ENCODE data around the gene ST13.
"Not testable (repeated sequence)": the region's sequence is repeated elsewhere in the genome, so short reads cannot be mapped to it uniquely, and the experiment has no call there.

Gene ST13

DNA sequence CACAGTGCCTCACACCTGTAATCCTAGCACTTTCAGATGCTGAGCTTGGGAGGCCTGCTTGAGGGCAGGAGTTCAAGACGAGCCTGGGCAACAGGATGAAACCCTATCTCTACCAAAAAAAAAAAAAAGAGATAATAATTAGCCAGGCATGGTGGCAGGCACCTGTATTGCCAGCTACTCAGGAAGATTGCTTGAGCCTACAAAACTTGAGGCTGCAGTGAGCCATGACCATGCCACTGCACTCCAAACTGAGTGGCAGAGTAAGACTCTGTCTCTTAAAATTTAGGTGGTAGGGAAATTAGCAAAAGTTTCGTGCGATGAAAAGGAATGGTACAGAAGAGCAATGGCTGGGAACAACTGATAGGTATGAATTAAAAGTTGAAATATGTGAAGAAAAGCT is 18.0 kb downstream of the ST13 start:
- DNase-seq (ENCODE audit: low read depth in 2 of 2): no peak

- no peak for DNase-seq (ENCODE audit: low read depth in 2 of 2)
These were observed 21.8 kb downstream of the ST13 start for GRCh38 chr22:40834619-40835018.

- no peak for DNase-seq (ENCODE audit: low read depth in 2 of 2)
These were observed 27.3 kb downstream of the ST13 start for GRCh38 chr22:40829131-40829530.

DNA sequence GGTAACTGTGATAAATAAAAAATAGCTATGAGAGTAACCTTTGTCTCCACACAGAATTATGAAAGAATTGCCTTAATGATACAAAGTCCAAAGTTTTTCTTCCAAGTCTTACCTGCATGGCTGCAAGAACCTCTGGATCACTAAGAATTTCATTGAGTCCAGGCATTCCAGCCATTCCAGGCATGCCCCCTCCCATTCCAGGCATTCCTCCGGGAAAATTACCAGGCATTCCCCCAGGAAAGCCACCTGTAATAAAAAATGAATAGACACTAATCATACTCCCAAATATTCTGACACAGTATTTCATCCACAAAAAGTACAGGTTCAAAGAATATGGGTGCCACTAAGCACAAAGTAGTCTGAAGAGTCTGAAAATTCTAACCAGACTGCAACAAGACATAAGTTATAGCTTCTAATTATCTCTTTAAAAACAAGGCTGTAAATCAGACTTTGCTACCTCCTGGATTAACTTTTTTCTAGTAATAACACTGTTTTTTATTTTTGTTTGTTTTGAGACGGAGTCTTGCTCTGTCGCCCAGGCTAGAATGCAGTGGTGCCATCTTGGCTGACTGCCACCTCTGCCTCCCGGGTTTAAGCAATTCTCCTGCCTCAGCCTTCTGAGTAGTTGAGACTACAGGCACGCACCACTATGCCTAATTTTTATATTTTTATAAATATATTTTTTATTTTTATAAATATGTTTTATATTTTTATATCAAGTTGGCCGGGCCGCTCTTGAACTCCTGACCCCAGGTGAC is 29.3 kb downstream of the ST13 start:
- DNase-seq (ENCODE audit: low read depth in 2 of 2): no peak

- DNase-seq (ENCODE audit: low read depth in 2 of 2): not testable (repeated sequence)
These were observed 30.1 kb downstream of the ST13 start for GRCh38 chr22:40826292-40826691.

- DNase-seq (ENCODE audit: low read depth in 2 of 2): no peak
These were observed 33.0 kb downstream of the ST13 start for GRCh38 chr22:40823426-40823825.

- DNase-seq (ENCODE audit: low read depth in 2 of 2): peak in 1 of 2 donors; percentile 2
These were observed 36.8 kb downstream of the ST13 start for GRCh38 chr22:40819599-40820140.

DNA sequence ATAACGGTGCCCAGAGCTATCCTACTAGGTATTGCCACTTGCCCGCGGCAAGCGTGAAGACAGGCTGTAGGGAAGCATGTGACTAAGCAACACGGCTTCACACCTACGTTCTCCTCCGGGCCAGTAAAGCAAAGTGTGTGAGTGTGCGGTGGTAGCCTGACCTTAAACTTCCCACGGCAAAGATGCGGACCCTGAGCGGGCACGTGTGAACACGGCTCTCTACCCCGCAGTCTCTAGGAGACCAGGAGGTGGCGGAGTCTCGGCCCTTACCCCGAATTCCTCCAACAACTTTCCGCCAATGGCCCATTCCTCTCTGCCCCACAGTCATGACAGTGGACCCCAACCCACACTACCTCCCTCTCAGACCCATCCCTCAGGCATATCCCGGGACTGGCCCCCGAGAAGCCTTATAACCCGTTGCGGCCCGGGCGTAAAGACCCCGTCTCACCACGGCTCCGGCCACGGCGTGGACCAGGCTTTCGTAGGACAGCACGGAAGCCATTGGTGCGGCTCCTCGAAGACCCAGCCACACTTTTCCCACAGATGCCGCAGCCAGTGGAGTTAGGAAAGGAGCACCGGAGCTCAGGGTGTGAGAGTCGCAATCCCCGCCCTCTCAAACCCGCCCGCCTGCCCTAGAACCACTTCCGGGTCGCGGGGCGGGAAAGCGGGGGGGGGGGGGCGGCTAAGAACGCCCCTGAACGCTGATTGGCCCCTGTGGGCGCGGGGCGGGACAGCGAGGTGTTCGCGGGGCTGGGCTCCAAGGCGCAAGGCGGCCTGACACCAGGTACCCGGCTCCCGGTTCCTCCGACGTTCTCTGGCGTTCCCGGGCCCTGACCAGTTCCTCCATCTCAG is 37.5 kb downstream of the ST13 start, which contains the start of gene SLC25A17:
Gene SLC25A17 (minus strand): TSS at position 600 of the 852 bp plus-strand sequence. CDS start 98 bp downstream, at position 502.
- DNase-seq (ENCODE audit: low read depth in 2 of 2): peak; percentile 77 to 85

GRCh38 chr22:40818192-40818746 is 38.2 kb downstream of the ST13 start:
- no peak for DNase-seq (ENCODE audit: low read depth in 2 of 2)

- DNase-seq (ENCODE audit: low read depth in 2 of 2): no peak
These were observed 38.7 kb downstream of the ST13 start for GRCh38 chr22:40817737-40818136.

GRCh38 chr22:40813912-40814315 is 42.5 kb downstream of the ST13 start:
- DNase-seq (ENCODE audit: low read depth in 2 of 2): no peak

GRCh38 chr22:40808018-40808841 is 48.2 kb downstream of the ST13 start:
- DNase-seq (ENCODE audit: low read depth in 2 of 2): no peak

DNA sequence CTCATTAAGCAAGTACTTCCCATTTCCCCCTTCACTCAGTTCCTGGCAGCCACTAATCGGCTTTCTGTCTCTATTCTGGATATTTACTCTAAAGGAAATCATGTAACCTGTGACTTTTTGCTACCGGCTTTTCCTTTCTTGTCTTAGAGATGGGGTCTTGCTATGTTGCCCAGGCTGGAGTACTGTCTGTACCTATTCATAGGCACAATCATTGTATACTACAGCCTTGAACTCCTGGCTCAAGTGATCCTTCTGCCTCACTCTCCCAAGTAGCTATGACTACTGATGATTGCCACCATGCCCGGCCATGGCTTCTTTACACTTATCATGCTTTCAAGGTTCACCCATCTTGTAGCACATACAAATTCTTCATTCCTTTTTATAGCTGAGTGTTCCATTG is 49.7 kb downstream of the ST13 start:
- no peak for DNase-seq (ENCODE audit: low read depth in 2 of 2)

GRCh38 chr22:40805699-40806203 is 50.7 kb downstream of the ST13 start:
- DNase-seq (ENCODE audit: low read depth in 2 of 2): no peak

GRCh38 chr22:40805239-40805638 is 51.2 kb downstream of the ST13 start:
- DNase-seq (ENCODE audit: low read depth in 2 of 2): no peak

DNA sequence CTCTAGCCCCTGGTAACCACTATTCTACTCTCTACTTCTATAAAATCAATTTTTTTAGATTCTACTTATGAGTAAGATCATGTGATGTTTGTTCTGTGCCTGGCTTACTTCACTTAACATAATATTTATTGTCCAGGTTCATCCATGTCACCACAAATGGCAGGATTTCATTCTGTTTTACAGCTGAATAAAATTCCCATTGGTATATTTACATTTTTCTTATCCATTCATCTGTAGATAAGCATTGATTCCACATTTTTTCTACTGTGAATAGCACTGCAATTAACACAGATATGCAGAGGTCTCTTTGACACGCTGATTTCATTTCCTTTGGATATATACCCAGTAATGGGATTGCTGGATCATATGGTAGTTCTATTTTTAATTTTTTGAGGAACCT is 53.1 kb downstream of the ST13 start:
- no peak for DNase-seq (ENCODE audit: low read depth in 2 of 2)

DNA sequence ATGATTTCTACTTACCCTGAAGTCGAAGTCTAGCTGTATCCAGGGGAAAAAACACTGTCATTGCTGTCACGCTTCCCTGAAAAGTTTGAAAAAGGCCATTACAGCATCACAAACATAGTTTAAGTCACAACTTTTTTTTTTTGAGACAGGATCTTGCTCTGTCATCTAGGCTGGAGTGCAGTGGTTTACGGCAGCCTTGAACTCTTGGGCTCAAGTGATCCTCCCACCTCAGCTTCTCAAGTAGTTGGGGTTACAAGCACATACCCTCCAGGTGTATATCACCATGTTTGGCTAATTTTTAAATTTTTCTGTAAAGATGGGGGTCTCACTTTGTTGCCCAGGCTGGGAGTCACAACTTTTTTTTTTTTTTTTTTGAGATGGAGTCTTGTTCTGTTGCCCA is 57.4 kb downstream of the ST13 start:
- DNase-seq (ENCODE audit: low read depth in 2 of 2): no peak

DNA sequence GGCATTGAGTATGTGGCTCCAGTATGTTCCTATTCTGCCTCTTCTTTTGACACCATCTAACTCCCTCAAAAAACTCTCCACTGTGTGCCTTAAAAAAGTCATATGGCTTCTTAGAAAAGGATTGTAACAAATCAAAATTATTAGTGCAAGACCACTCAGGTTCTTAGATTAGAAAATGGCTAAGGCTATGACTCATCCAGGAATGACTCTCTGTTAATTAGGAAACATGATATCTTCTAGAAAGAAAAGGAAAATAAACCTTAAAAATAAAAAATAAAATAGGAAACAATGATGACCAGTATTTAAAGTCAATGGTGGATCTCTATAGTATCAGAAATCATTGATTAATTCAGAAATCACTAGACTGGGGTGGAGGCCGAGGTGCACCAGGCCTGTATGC is 59.0 kb downstream of the ST13 start:
- DNase-seq (ENCODE audit: low read depth in 2 of 2): no peak

GRCh38 chr22:40792451-40792850 is 64.0 kb downstream of the ST13 start:
- DNase-seq (ENCODE audit: low read depth in 2 of 2): no peak

DNA sequence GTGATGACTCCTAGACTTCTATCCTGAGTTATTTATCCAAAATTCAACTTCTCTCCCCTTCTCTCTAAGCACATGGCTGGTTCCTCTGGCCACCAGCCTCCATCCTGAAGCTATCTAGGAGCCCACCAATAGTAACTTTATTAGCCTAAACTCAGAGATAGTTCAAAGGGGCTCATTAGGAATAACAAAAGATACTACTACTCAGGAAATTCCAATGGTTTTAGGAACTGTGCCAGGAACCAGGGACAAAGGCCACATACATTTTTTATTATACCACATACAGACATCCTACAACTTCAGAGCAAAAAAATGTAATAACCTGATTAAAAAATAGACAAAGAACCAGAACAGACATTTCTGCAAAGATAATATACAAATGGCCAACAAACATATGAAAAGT is 65.2 kb downstream of the ST13 start:
- DNase-seq (ENCODE audit: low read depth in 2 of 2): no peak

DNA sequence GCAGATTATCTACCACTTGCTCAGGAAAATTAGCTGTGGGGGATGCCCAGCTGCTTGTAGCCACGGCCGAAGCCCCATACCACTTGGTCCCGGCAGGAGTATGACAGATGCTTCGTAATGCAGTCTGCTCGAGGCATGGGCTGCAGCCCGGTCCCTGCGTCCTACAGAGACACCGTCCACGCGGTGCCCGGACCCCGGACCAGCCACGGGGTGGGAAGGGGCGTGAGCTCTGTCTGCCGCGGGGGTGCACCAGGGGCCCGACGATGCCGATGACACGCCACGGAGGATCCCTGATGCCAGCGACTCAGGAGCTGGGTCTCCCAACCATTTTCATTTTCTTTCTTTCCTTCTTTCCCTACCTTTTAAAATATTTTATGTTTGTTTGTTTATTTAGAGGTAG is 67.3 kb downstream of the ST13 start:
- DNase-seq (ENCODE audit: low read depth in 2 of 2): no peak
